HG02885 (cell line): Measurements from ENCODE around the gene ALG12.

Experiments used
- ATAC-seq: cut with Tn5 transposase; IDR thresholded peaks from one replicate; pipeline ENCODE4 v1.9.1; 2021; ENCODE audit warnings: mild to moderate bottlenecking; ENCODE audit not compliant: unreplicated experiment, poor library complexity

ALG12 gene

DNA sequence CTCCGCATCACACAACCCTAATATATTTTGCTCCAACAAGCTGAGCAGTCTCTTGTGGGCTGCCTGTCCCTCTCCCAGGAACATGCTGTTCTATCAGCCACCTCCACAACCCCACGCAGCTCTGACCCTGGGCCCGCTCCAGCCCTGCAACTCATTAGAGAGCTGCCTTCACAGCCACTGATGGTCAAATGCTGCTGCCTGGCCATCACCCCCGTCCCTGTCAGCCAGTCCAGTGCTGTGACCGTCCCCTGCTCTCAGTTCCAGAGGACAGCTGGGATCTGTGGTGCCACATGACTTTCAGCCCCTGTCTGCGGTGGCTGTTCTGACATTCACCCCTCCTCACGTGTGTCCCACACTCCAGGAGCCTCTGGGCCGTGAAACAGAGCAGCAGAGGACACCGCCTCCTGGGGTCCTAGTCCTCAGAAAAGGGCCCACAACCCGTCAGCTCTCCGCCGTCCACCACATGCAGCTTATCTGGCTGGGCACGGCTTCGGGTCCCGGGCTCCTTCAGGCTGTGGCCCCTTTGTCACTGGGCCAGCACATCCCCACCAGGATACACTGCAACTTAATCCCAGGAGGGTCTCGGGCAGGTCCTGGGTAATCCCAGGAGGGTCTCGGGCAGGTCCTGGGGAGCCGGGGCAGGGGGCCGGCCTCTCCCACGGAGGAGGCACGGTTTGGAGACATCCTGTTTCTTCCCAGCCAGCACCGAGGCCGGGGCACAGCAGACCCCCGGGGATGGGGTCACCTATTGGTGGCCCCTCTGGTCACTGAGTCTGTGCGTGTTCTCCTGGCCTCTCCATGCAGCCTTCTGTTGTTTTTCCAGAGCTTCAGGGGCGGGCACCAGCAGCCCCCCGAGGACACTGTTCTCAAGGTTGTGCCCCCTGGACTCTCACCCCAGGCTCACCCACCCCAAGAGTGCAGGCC, 15.3 kb upstream of the ALG12 start:
- no peak for ATAC-seq

DNA sequence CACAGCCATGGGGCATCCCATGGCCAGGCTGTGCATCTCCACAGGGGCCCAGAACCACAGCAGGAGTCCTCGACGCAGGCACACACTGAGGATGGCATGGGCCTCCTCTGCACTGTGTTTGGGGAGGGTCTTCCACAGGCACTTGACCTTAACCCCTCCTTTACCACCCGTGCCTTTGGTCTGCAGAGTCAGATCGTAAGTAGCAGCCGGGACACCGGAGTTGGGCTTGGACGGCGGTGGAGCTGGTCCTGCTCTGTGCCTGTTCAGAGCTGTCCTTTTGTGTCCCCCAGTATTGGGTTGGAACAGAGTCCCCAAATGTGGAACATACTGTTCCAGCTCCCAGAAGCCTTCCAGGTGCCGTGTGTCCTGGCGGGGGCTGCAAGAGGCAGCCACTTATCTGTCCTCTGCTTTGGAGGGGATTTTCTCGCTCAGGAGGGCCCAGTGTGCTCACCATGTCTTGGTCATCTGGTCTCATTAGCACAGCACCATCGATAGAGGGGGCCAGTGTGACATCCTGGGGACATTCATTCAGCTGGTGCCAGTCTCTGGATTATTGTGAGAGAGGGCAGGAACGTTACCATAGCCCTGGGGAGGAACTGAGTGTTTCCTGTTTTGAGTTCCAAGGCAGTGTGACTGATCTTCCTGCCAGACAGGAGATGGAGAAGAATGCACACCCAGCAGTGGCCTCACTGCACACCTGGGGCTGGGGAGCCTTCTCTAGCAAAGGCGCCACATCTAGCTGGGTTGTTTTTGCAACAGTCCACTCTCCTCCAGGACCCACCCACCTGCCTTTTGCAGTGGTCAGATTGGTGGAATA, 12.6 kb upstream of the ALG12 start:
- no peak for ATAC-seq

DNA sequence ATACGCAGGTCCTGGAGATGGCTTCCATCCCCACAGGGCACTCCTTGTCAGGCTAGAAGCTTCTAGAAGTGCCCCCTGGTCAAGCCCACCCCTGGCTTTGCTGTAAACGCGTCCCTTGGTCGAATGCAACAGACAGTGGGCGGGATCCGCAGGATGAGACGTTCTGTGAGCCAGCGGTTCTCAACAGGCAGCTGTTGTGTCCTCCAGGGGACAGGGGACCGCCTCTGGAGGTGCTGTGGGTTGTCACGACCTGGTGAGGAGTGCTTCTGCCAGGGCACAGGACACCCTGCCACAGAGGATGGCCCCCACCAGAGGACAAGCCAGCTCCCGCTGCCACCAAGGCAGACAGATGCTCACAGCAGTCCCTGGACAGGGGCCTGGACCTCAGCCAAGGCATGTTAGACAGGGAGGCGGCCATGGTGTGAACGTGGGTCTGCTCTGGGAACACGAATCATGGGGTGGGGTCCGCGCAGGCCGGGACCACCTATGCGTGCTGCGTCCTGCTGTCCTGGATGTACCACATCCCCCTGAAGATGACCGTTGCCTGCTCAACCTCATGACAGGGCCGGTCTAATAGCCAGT, 11.8 kb upstream of the ALG12 start:
- no peak for ATAC-seq

DNA sequence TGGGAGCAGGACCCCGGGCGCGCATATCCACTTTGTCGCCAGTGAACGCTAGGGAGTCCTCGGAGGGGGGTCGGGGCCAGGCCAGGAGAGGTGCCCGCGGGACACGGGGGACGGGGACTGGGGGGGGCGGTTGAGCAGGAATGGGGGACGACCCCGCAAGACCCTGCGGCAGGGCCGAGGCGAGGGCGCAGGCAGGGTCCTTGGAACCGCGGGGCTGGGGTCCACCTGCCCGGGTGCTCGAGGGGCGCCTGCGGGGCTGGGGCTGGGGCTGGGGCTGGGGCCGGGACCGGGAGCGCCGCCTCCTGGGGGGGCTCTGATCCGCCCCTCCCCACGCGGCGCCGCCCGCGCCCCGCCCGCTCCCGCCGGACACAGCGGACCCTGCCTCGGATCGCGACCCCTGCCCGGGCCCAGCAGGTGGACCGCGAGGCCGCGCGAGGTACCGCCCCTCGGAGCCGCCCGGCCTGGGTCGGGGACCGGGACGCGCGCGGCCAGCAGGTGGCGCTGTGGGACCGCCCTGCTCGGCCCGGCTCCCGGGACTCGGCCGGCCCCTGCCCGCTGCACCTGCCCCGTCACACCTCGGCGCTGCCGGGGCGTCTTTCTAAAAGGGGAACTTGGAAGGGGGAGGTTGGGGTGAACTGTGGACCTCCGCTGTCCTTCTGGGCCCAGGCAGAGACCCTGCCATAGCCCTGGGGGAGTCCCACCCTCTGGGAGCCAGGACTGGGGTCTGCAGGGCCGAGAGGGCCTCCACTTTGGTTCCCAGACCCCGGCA, 11.2 kb upstream of the ALG12 start:
- peak; percentile 47 for ATAC-seq

DNA sequence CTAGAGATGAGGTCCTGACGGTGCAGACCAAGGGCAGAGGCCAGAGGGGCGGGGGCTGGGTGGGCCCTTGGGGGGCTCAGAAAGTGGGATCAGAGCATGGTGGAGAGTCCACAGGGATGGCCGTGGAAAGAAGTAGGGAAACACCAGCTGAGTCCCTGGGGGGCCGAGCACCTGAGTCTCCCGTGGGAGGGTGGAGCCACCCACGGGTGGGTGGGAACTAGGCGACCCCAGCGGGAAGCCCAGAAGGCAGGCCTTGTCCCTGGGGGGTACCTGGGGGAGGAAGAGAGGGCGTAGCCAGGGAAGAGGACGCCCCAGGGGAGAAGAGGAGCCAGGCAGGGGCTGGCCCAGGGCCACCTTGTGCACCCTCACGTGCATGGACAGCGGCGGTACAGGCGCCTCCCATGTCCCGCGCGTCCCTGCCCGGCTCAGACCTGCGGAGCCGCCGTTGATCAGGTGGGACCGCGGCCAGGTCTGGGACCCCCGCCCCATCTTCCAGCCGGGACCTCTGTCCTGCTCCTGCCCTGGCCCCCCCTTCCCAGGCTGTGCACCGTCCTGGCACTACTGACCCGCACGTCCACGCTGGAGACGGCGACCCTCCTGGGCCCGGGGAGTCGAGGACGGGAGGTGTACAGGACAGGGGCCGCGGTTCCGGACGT, 10.4 kb upstream of the ALG12 start:
- no peak for ATAC-seq

DNA sequence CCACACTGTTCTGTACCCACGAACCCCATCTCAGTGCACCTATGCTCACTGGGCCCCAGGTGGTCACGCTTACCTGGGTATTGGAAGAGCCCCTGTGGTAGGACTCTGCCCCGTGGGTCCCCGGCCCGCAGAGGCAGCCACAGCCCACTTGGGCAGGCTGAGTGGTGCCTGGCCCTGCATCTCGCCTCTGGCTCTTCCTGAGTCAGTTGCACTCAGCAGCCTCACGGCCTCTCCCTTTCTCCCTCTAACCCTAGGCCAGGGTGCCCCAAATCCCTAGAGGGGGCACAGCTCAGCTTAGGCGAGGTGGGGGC, 9.9 kb upstream of the ALG12 start:
- no peak for ATAC-seq

DNA sequence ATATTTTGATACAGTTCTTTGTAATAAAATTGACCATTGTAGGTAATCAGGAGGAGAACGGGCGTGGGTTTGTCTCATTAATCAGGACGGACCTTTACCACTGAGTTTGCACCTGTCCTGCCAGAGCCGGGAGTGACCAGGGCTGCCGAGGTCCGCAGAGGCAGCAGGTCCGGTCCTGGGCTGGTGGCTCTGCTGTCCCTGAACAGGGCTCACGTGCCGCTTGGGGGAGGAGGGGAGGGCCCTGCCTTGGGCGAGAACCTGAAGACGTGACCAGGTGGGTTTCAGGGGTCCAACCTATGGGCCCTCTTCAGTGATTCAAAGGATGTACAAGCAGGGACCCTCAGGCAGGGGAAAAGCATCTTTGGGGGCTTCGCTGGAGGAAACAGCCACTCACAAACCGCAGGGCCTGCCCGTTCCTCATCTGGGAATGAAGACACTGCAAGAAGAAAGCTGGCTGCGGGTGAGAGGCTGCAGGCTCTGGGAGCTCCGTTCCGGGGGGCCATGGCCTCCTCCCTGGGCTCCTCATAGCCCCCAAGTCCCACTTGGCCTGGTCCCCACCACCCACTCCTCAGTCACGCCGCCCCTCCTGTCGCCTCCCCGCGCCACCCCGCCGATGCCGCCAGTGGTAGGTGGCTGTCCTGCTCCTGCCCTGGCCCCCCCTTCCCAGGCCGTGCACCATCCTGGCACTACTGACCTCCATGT, 9.4 kb upstream of the ALG12 start:
- ATAC-seq: no peak

DNA sequence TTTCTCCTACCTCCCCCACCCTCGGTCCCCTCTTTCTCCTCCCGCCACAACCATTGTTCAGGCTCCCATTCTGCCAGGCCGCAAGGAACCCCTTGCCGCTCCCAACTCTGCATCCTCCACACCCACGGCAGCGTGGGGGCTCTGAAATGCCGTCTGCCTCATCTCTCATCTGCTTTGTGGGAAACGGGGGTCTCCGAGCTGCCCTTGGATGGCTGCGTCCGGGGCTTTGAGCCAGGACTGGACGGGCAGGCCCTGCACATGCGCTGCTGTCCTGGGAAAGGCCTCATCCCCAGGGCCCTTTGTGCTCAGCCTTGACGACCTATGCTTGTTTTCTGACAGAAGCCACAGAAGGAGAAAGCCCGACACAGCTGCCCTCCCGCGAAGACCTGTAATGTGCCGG, 8.7 kb upstream of the ALG12 start:
- ATAC-seq: no peak

DNA sequence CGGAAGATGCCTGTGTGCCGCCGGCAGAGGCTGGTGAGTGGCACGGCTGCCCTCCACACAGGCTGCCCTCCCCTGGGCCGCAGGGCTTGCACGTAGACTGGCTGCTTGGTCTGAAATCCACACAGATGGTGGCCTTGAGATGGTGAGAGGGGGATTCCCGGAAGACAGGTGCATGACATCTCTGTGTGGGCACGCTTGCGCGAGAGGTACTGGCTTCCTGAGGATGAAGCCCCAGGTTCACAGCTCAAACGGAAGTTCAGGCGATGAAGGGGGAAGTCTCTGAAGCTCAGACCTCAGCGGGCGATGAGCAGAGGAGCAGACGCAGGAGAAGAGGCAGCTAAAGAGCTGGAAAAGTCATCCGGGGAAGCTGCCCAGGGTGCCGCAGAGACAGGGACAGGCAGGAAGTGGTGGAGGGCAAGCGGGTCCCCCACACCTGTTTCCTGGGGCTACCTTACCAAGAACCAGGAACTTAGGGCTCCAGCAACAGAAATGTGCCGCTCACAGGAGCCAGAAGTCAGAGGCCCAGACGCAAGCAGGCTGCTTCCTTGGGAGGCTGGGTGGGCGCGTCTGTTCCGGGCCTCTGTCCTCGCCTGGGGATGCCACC, 7.4 kb upstream of the ALG12 start:
- ATAC-seq: peak; percentile 43

DNA sequence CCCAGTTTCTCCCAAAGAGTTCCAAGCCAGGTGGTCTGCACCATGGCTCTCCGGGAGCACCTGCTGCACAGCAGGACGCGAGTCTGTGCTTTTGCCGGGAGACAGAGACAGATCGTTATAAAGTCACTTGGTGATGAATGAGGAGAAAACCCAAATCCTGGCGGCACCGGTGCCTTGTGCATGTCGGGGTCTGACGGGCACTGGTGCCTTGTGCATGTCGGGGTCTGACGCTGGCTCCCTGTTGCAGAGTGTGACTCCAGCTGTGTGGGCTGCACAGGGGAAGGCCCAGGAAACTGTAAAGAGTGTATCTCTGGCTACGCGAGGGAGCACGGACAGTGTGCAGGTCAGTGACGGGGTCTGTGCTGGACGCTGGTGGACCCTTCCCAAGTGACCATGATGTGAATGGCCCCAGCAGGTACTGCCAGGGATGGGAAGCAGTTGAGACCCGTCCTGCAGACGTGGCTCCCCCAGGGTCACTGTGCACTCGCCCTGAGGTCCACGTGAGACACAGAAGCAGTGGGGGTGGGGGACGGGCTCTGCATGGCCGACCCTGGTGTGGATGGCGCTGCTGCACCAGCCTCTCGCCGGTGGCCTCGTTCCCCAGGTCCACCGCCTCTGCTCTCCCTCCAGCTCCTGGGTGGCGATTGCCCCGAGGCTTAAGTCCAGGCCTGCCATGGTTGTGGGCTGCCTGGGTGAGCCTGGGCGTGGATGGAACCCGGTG, 6.0 kb upstream of the ALG12 start:
- ATAC-seq: no peak

DNA sequence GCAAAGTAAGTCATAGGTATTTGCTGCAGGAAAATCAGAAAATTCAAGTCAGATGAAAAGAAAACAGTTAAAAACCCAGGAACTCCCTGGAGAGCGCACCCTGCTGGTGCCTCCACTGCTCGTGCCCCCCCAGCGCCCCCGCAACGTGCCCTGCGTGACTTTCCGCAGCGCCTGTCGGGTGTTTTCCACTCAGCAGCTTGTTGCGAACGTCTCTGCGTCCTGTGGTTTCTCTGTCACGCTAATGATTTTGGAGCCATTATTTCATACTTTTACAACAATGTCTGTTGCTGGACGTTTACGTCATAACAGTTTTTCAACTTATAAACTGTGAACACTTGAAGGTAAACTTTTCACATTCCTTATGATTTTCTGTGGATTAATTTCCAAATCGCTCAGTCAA, 5.2 kb upstream of the ALG12 start:
- ATAC-seq: no peak

DNA sequence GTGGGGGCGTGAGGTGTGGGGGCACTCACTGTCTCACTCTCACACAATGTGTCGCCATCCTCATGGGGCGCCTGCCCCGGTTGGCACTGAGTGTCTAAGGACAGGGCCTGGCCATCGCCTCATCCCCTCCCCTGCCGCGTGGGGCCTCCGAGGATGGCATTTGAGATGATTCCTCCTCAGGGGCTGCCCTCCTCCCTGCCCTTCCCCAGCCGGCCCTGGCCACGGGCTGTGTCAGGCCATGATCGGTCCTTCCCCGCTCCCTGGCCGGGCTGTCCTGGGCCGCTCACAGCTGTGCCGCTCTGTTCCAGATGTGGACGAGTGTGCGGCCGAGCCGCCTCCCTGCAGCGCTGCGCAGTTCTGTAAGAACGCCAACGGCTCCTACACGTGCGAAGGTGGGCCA, 4.7 kb upstream of the ALG12 start:
- ATAC-seq: no peak

DNA sequence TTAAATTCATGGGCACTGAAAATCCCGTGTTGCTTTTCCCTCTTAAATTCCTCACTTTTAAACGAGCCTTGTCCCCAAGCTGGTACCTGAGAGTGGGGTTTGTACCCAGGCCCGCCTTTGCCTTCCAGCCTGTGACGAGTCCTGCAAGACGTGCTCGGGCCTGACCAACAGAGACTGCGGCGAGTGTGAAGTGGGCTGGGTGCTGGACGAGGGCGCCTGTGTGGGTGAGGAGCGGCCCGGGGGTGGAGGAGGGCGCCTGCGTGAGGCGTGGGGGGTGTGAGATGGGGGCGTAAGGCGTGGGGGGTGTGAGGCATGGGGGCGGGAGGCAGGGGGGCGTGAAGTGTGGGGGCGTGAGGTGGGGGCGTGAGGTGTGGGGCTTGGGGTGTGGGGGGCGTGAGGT, 4.2 kb upstream of the ALG12 start:
- ATAC-seq: no peak

DNA sequence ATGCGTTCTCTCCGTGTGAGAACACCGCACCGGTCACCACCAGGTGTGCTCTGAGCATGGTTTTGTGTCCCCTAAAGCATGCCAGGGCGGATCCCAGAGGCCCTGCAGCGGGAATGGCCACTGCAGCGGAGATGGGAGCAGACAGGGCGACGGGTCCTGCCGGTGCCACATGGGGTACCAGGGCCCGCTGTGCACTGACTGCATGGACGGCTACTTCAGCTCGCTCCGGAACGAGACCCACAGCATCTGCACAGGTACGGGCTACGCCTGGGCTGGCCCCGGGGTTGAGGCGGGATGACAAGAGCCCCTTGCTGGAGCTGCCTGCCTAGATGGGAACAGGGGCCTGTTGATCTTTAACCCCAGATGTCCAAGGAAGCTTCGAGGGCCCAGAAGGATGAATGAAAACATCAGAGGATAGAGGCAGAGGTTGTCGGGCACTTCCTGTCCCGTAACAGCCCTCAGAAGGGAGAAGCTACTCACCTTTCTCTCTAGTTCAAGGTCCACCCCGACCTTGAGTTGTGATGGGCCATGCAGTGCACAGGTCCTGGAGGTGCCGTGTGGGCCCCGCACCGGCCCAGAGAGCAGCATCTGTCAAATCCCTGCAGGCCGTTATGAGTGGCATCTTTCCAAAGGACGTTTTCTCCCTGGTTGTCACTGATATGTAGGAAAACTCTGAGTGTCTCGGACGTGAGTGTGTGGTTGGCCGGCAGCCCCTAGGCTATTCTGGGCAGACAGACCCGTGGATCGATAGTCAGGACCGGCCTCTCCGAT, 3.5 kb upstream of the ALG12 start:
- no peak for ATAC-seq

DNA sequence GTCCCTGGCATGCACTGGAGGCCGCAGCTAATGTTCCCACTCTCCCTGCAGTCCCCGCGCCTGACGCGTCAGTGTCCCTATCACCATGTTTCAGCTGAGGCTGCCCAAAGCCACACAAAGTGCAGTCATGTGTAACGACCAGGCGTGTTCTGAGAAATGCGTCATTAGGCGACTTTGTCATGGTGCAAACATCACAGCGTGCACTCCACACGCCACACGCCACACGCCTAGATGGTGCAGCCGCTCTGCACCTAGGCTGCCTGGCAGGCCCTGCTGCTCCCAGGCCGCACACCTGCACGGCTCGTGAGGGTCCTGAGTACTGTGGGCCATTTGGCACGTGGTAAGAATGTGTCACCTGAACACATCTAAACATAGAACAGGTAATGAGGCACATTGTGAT, 2.6 kb upstream of the ALG12 start:
- ATAC-seq: no peak

DNA sequence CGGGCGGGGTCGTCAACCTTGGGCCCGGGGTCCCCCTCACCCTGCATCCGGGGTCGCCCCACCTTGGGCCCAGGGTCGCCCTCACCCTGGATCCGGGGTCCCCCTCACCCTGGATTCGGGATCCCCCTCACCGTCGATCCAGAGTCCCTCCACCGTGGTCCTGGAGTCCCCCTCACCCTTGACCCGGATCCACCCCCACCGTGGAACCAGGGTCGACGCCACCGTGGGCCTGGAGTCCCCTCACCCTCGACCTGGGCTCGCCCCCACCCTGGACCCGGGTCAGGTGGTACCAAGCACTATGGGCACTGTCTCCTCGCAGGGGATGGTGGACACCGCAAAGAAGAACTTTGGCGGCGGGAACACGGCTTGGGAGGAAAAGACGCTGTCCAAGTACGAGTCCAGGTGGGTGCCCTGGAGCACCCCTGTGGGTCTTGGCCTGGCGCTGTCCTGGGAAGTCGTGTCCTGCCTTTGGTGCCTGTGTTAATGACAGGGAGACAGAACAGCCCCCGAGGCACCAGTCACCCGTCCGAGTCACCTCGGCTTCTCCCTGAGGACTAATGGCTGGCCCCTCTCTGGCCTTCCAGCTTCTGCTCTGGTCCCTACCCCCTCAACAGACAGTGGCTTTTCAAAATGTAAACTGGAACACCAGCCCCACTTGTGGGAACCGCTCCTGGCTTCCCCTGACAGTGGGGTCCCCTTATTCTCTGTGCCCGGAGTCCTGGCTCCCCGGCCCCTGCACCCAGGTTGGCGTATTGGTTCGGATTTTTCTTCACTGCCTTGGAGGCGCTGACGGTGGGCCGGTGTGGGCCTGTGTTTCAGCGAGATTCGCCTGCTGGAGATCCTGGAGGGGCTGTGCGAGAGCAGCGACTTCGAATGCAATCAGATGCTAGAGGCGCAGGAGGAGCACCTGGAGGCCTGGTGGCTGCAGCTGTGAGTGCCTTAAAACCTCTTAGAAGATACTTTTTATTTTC, 958 bp upstream of the ALG12 start:
- ATAC-seq: no peak

DNA sequence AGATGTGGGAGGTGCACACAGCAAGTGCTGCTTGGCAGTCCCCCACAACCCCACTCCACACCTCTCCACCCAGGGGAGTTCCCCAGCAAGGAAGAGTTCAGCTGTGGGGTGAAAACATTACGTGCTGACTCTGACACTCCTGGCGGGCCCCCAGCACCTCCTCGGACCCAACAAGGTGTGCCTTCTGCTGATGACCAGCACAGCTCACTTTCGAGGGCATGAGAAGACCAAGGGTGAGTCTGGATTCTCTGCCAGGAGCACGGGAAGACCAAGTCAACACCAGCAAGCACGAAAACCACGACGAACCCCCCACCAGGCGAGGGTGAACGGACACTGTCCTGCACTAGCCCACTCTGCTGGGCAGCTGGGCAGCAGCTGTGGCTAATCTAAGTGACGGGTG, 1.4 kb downstream of the ALG12 start:
- no peak for ATAC-seq
